ENCODE measurements around the gene ERBB3.

Gene ERBB3

GRCh38 chr12:56141946-56142784 is 62.2 kb downstream of the ERBB3 start:
- no peak for DNase-seq

GRCh38 chr12:56143217-56143616 is 63.3 kb downstream of the ERBB3 start:
- no peak for DNase-seq

GRCh38 chr12:56143870-56144269 is 63.9 kb downstream of the ERBB3 start:
- DNase-seq: no peak

- DNase-seq: no peak
These were observed 65.3 kb downstream of the ERBB3 start for GRCh38 chr12:56145217-56145616.

- DNase-seq: no peak
These were observed 66.8 kb downstream of the ERBB3 start for GRCh38 chr12:56146492-56147460.

- DNase-seq: no peak
These were observed 70.6 kb downstream of the ERBB3 start for GRCh38 chr12:56150563-56150962.

- DNase-seq: peak; percentile 8
These were observed 71.7 kb downstream of the ERBB3 start for GRCh38 chr12:56151672-56152131.

GRCh38 chr12:56152132-56152755 is 72.3 kb downstream of the ERBB3 start, which contains the start of gene MYL6B:
MYL6B (plus strand) TSS chr12:56152587; CDS start chr12:56153919, 1,332 bp downstream.
- peak; percentile 49 for DNase-seq
